Measurements from ENCODE around the gene PRR18. TPM values are rescaled to one million over a fixed set of nuclear protein-coding genes. Genes with fewer than 3 reads are reported as not detected.

The PRR18 gene
- total and polyA plus RNA-seq, 10 donors, result 0.03 to 0.30 (median 0.18) TPM; not detected in 6

- intact Hi-C loops (cut with DNase I; ENCODE audit: low total_unique reads), result no loop called here
- H3K9me3 ChIP-seq, result no peaks in the 10 kb centered on the region
Observed at GRCh38 chr6:166270706-166271375, 37.4 kb downstream of the PRR18 start.

GRCh38 chr6:166269301-166270039 is 38.7 kb downstream of the PRR18 start:
- TF ChIP-seq CTCF (IDR thresholded peaks at IDR 0.05 in 8 of 11, conservative IDR thresholded peaks at IDR 0.05 in 3 of 11), result no peak
- TF ChIP-seq POLR2AphosphoS5 (IDR thresholded peaks at IDR 0.05), result no peak
- no peak for TF ChIP-seq POLR2A (IDR thresholded peaks at IDR 0.05)
- Histone ChIP-seq H3K4me1 (no peaks in the 10 kb centered on the region), H3K36me3 (no peaks in the 10 kb centered on the region), H3K27me3 (replicated peaks in 1 of 7) (peaks cover 0 to 29% (median 3%) of the 10 kb centered on the region in 7 donors), H3K27ac (no peak overlapping the region), H3K9me3 (no peaks in the 10 kb centered on the region), H3K4me3 (no peak overlapping the region)
- no peak for DNase-seq
- intact Hi-C loops (cut with DNase I; ENCODE audit: low total_unique reads), result no loop called here
- 86 to 92% (median 88%) methylated on average over 15 of the region's 15 CpGs for WGBS, 5 donors

More at GRCh38 chr6:166270706-166271375, 37.4 kb downstream of the PRR18 start:
- Histone ChIP-seq H3K4me3 (no peak overlapping the region), H3K36me3 (no peaks in the 10 kb centered on the region), H3K4me1 (peaks cover 4 to 6% (median 5%) of the 10 kb centered on the region in 6 donors), H3K27me3 (replicated peaks in 1 of 7) (peaks cover 0 to 39% (median 3%) of the 10 kb centered on the region in 7 donors), H3K27ac (no peak overlapping the region)
- no peak for TF ChIP-seq POLR2AphosphoS5 (IDR thresholded peaks at IDR 0.05)
- no peak for TF ChIP-seq CTCF (IDR thresholded peaks at IDR 0.05 in 8 of 11, conservative IDR thresholded peaks at IDR 0.05 in 3 of 11)
- TF ChIP-seq POLR2A (IDR thresholded peaks at IDR 0.05), result no peak
- 73 to 94% (median 83%) methylated on average over 5 to 10 of the region's 10 CpGs for WGBS, 5 donors
- no peak for DNase-seq

- Histone ChIP-seq H3K4me1 (no peaks in the 10 kb centered on the region), H3K4me3 (no peak overlapping the region), H3K36me3 (no peaks in the 10 kb centered on the region), H3K9me3 (no peaks in the 10 kb centered on the region), H3K27ac (no peak overlapping the region), H3K27me3 (replicated peaks in 1 of 7) (peaks cover 0 to 29% (median 3%) of the 10 kb centered on the region in 7 donors)
- DNase-seq, result no peak
- 49 to 69% (median 55%) methylated on average over 9 of the region's 9 CpGs for WGBS, 5 donors
- TF ChIP-seq POLR2A (IDR thresholded peaks at IDR 0.05), result no peak
- intact Hi-C loops (cut with DNase I; ENCODE audit: low total_unique reads), result no loop called here
Observed at GRCh38 chr6:166268431-166268830, 39.8 kb downstream of the PRR18 start.

GRCh38 chr6:166267526-166267925 is 40.7 kb downstream of the PRR18 start:
- 91 to 96% (median 96%) methylated on average over 5 of the region's 5 CpGs for WGBS, 5 donors
- no peak for DNase-seq
- Histone ChIP-seq H3K27me3 (replicated peaks in 1 of 7) (peaks cover 0 to 29% (median 3%) of the 10 kb centered on the region in 7 donors), H3K36me3 (no peaks in the 10 kb centered on the region), H3K4me3 (no peak overlapping the region), H3K9me3 (no peaks in the 10 kb centered on the region), H3K27ac (no peak overlapping the region), H3K4me1 (peaks cover 0 to 2% (median 0%) of the 10 kb centered on the region in 6 donors)
- intact Hi-C loops (cut with DNase I; ENCODE audit: low total_unique reads), result no loop called here
- TF ChIP-seq POLR2A (IDR thresholded peaks at IDR 0.05) (no peak), POLR2AphosphoS5 (IDR thresholded peaks at IDR 0.05) (no peak), CTCF (IDR thresholded peaks at IDR 0.05 in 8 of 11, conservative IDR thresholded peaks at IDR 0.05 in 3 of 11) (no peak)

Measured in spleen (tissue), 11 donors.